Endothelial cell of umbilical vein (primary cell): Measurements from ENCODE around the gene CKS2. TPM values are rescaled to one million over a fixed set of nuclear protein-coding genes. Genes with fewer than 3 reads are reported as not detected.
"Not testable (repeated sequence)": the region's sequence is repeated elsewhere in the genome, so short reads cannot be mapped to it uniquely, and the experiment has no call there.

ENCODE experiments used
- BruUV-seq: library from RNA; stranded (reverse); fragments of 400-500 nt; replicated peaks from 2 replicates; lab custom pipeline; 2021; lab: Mats Ljungman, UMichigan
- CTCF ChIA-PET: fragments of 300-600, 350-600 bp; sonication (Branson Sonifier 250); formaldehyde crosslinking; loops from one replicate; lab custom pipeline; 2021; ENCODE audit warnings: antibody characterized with exemption, inconsistent platforms; lab: Charles Lee
- POLR2A ChIA-PET: fragments of 300-600, 350-600 bp; sonication (Branson Sonifier 250); formaldehyde crosslinking; loops from one replicate; lab custom pipeline; 2021; ENCODE audit warnings: antibody characterized with exemption, inconsistent platforms; lab: Charles Lee
- DNase-seq: peaks from one replicate; pipeline ENCODE4 v3.0.0-alpha.2; 2011; ENCODE audit warnings: low read depth, low spot score
- FAIRE-seq: peaks from 2 replicates; lab custom pipeline; 2011; peaks lifted over from hg19 to GRCh38; lab: Jason Lieb, UNC
- H2AFZ ChIP-seq: 2 replicates; pipeline ENCODE4 v1.6.0; 2012; ENCODE audit warnings: low read depth, low read length, control low read depth, inconsistent platforms
- H3K27ac ChIP-seq: 2 replicates; pipeline ENCODE4 v1.5.1; 2011; ENCODE audit warnings: low read depth, mild to moderate bottlenecking, control low read depth, low read length, moderate library complexity; ENCODE audit not compliant: insufficient read depth
- H3K27me3 ChIP-seq, 2 experiments: 2 replicates each; pipeline versions ENCODE4 v1.6.0 to v1.6.1; 2011; ENCODE audit warnings: low read length in 2 of 2, mixed read lengths in 1 of 2; ENCODE audit not compliant: control insufficient read depth in 2 of 2, insufficient read depth in 2 of 2
- H3K36me3 ChIP-seq, 2 experiments: 2 replicates in 1 of 2; 3 replicates in 1 of 2; pipeline ENCODE4 v1.5.1; 2011; ENCODE audit warnings: low read length in 2 of 2, mild to moderate bottlenecking in 1 of 2, moderate library complexity in 1 of 2; ENCODE audit not compliant: control insufficient read depth in 2 of 2, insufficient read depth in 2 of 2; ENCODE audit errors: extremely low read depth in 1 of 2
- H3K4me1 ChIP-seq: 3 replicates; pipeline ENCODE4 v1.5.1; 2011; ENCODE audit warnings: mild to moderate bottlenecking, low read length; ENCODE audit not compliant: control insufficient read depth, insufficient read depth; ENCODE audit errors: extremely low read depth
- H3K4me2 ChIP-seq: 2 replicates; pipeline ENCODE4 v1.6.1; 2011; ENCODE audit warnings: low read length, control low read depth, mixed read lengths; ENCODE audit not compliant: insufficient read depth
- H3K4me3 ChIP-seq, 3 experiments: fragments of 200-600 bp in 1 of 3; sonication (generic), shearing (Covaris generic) in 1 of 3; replicated peaks in 1 of 3; 2 replicates each; pipeline ENCODE4 v1.5.1; 2011 to 2016; ENCODE audit warnings: control low read depth in 3 of 3, low read length in 3 of 3, mild to moderate bottlenecking in 2 of 3, inconsistent platforms in 1 of 3, low read depth in 1 of 3, moderate library complexity in 1 of 3; ENCODE audit not compliant: insufficient read depth in 1 of 3
- H3K79me2 ChIP-seq: 2 replicates; pipeline ENCODE4 v1.6.0; 2012; ENCODE audit warnings: low read length, inconsistent platforms; ENCODE audit not compliant: control insufficient read depth, insufficient read depth
- H3K9ac ChIP-seq: replicated peaks from 2 replicates; pipeline ENCODE3; 2011; ENCODE audit warnings: low read length, control low read depth; ENCODE audit not compliant: insufficient read depth; ENCODE audit errors: extremely low read depth
- H3K9me1 ChIP-seq: replicated peaks from 3 replicates; pipeline ENCODE4 v1.6.0; 2011; ENCODE audit warnings: mild to moderate bottlenecking, low read length; ENCODE audit not compliant: control insufficient read depth, insufficient read depth; ENCODE audit errors: extremely low read depth
- H3K9me3 ChIP-seq: replicated peaks from 2 replicates; pipeline ENCODE4 v1.5.1; 2012; ENCODE audit warnings: low read length, inconsistent platforms; ENCODE audit not compliant: control insufficient read depth, insufficient read depth
- H4K20me1 ChIP-seq: replicated peaks from 2 replicates; pipeline ENCODE3; 2011; ENCODE audit warnings: mild to moderate bottlenecking, low read length; ENCODE audit not compliant: control insufficient read depth, insufficient read depth; ENCODE audit errors: extremely low read depth
- CTCF ChIP-seq, 2 donors: IDR thresholded peaks; 1 replicate in 1 of 2; 2 replicates in 1 of 2; pipeline ENCODE4 v1.5.1; 2011; ENCODE audit warnings: low read length in 2 of 2, mild to moderate bottlenecking in 2 of 2, moderate library complexity in 2 of 2, control low read depth in 1 of 2, inconsistent platforms in 1 of 2, low read depth in 1 of 2; ENCODE audit not compliant: insufficient read depth in 1 of 2; ENCODE audit errors: extremely low read depth in 1 of 2
- EZH2 ChIP-seq: IDR thresholded peaks from 2 replicates; pipeline ENCODE4 v1.6.1; 2012; ENCODE audit warnings: borderline replicate concordance, low read depth, mild to moderate bottlenecking, moderate library complexity, low read length, inconsistent platforms; ENCODE audit not compliant: severe bottlenecking
- FOS ChIP-seq: IDR thresholded peaks from 2 replicates; pipeline ENCODE4 v1.6.1; 2011; ENCODE audit warnings: mild to moderate bottlenecking, low read length, moderate library complexity, borderline replicate concordance; ENCODE audit not compliant: insufficient read depth
- GATA2 ChIP-seq: IDR thresholded peaks from 2 replicates; pipeline ENCODE4 v1.7.0; 2011; ENCODE audit warnings: low read depth, mild to moderate bottlenecking, moderate library complexity, mixed read lengths, low read length; ENCODE audit not compliant: insufficient read length, insufficient read depth
- JUN ChIP-seq: IDR thresholded peaks from 2 replicates; pipeline ENCODE4 v1.6.1; 2011; ENCODE audit warnings: borderline replicate concordance, low read depth; ENCODE audit not compliant: insufficient read length, insufficient read depth
- MAX ChIP-seq: IDR thresholded peaks from 2 replicates; pipeline ENCODE4 v1.6.1; 2011; ENCODE audit not compliant: insufficient read depth, insufficient read length
- MYC ChIP-seq: IDR thresholded peaks from one replicate; pipeline ENCODE4 v1.6.1; 2011; ENCODE audit warnings: mild to moderate bottlenecking, low read depth, low read length
- POLR2A ChIP-seq: IDR thresholded peaks from 2 replicates; pipeline ENCODE4 v1.6.1; 2012; ENCODE audit warnings: low read depth, mild to moderate bottlenecking, control low read depth, low read length
- POLR2AphosphoS5 ChIP-seq: IDR thresholded peaks from 2 replicates; pipeline ENCODE4 v1.6.1; 2012; ENCODE audit warnings: low read depth, mild to moderate bottlenecking, control low read depth, low read length, moderate library complexity; ENCODE audit not compliant: insufficient read depth
- dilution Hi-C: fragments of 300-500 bp; cut with MboI; formaldehyde crosslinking; loops from one replicate; pipeline ENCODE4 v1.15.0; 2019; ENCODE audit warnings: low sequenced_read_pairs; ENCODE audit not compliant: extremely low pct_ligation_motif_present
- intact Hi-C: fragments of 100-400 bp; cut with micrococcal nuclease; formaldehyde crosslinking; loops from one replicate; pipeline ENCODE4 v1.10.0; 2022
- polyA plus RNA-seq, 4 experiments: library from polyadenylated mRNA; depleted of rRNA in 3 of 4; stranded (reverse) in 3 of 4; unstranded in 1 of 4; fragments of >200 nt; gene quantifications; 2 replicates each; pipeline versions ENCODE4 v1.2.1 to v1.2.3, GENCODE V29; 2011 to 2012; ENCODE audit warnings: missing spikeins in 1 of 4
- total RNA-seq: library from RNA; stranded (reverse); gene quantifications from 2 replicates; pipeline ENCODE4 v1.2.3, GENCODE V29; 2021

The CKS2 gene
- total and polyA plus RNA-seq, 2 donors (not counting 3 experiments of a cell fraction or from before 2014, with no cell fraction given): 153 to 269 TPM

- H2AFZ ChIP-seq, H3K4me1 ChIP-seq, BruUV-seq, H3K9ac ChIP-seq, H3K79me2 ChIP-seq, H4K20me1 ChIP-seq, FAIRE-seq, H3K4me2 ChIP-seq, H3K9me3 ChIP-seq, POLR2A ChIA-PET, DNase-seq, H3K27ac ChIP-seq, intact Hi-C loops, dilution Hi-C loops, H3K27me3 ChIP-seq, H3K9me1 ChIP-seq, CTCF ChIA-PET, H3K4me3 ChIP-seq: not testable (repeated sequence)
- H3K36me3 ChIP-seq: peaks cover 15 to 21% of the 10 kb centered on the region in 2 experiments
Observed at GRCh38 chr9:89343812-89344211, 32.8 kb downstream of the CKS2 start.

- Histone ChIP-seq H3K4me2 (no peak overlapping the region), H3K36me3 (peaks cover 18 to 30% of the 10 kb centered on the region in 2 experiments), H2AFZ (no peak overlapping the region), H3K79me2 (no peaks in the 10 kb centered on the region), H3K9me3 (no peaks in the 10 kb centered on the region), H3K4me3 (no peak overlapping the region), H4K20me1 (no peaks in the 10 kb centered on the region), H3K9me1 (no peaks in the 10 kb centered on the region), H3K4me1 (no peaks in the 10 kb centered on the region), H3K27me3 (no peaks in the 10 kb centered on the region), H3K27ac (no peak overlapping the region), H3K9ac (no peak overlapping the region)
- no TSS peak for BruUV-seq
- no peak for DNase-seq
- ChIA-PET POLR2A (no interaction called here), CTCF (interaction anchor here (0.8 to 1.9 kb wide), 2 partner anchors 13 to 204 kb away, joined by 3 to 6 read pairs; no protein-coding TSS in a partner anchor)
- dilution Hi-C loops (no loop called here), intact Hi-C loops (no loop called here)
- TF ChIP-seq FOS (no peak), MYC (no peak), POLR2A (no peak), JUN (no peak), GATA2 (no peak), CTCF (IDR thresholded peaks at IDR 0.05; ENCODE audit: extremely low read depth in 1 of 2, insufficient read depth in 1 of 2, low read depth in 1 of 2, low read length in 2 of 2) (no peak), MAX (no peak), EZH2 (no peak), POLR2AphosphoS5 (no peak)
- FAIRE-seq: no peak
Observed at GRCh38 chr9:89345476-89345875, 34.5 kb downstream of the CKS2 start.
